ENCODE data around the gene DCLK2.

DNA sequence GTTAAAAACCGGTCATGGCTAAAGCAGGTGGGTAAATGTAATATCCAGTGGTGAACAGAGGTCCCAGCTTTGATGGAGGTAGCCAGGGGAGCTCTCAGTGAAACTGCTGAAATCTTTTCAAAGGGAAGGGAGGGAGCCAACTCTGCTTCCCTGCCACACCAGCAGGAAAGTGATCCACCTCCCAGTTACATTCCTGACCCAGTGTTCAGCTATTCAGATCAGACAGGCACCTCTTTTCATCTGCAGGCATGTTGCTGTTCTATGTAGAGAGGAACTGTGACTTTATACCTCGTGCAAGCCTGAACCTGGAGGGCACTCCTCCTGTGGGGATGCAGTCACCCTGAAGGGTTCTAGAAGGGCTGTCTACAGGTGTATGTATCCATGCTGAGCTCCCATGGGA, 37.6 kb downstream of the DCLK2 start:
- TF ChIP-seq, protein P1, sequence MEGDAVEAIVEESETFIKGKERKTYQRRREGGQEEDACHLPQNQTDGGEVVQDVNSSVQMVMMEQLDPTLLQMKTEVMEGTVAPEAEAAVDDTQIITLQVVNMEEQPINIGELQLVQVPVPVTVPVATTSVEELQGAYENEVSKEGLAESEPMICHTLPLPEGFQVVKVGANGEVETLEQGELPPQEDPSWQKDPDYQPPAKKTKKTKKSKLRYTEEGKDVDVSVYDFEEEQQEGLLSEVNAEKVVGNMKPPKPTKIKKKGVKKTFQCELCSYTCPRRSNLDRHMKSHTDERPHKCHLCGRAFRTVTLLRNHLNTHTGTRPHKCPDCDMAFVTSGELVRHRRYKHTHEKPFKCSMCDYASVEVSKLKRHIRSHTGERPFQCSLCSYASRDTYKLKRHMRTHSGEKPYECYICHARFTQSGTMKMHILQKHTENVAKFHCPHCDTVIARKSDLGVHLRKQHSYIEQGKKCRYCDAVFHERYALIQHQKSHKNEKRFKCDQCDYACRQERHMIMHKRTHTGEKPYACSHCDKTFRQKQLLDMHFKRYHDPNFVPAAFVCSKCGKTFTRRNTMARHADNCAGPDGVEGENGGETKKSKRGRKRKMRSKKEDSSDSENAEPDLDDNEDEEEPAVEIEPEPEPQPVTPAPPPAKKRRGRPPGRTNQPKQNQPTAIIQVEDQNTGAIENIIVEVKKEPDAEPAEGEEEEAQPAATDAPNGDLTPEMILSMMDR (IDR thresholded peaks at IDR 0.05) = no peak
- no peak for TF ChIP-seq POLR2A (IDR thresholded peaks at IDR 0.05)
